Activated CD8-positive, alpha-beta T cell treated with anti-CD3 and anti-CD28 coated beads for 36 hours (primary cell): ENCODE data around the gene STK4. TPM values are rescaled to one million over a fixed set of nuclear protein-coding genes. Genes with fewer than 3 reads are reported as not detected.

Source experiments
- ATAC-seq: fragments of 200-7000 bp; cut with Tn5 transposase; one replicate; pipeline ENCODE4 v1.10.0; 2021; ENCODE audit warnings: mild to moderate bottlenecking, moderate library complexity
- CTCF ChIA-PET: fragments of 350-600 bp; sonication (Branson Sonifier 250); formaldehyde crosslinking; loops from one replicate; lab custom pipeline; 2021; ENCODE audit warnings: antibody characterized with exemption; lab: Charles Lee
- POLR2A ChIA-PET: fragments of 350-600 bp; sonication (Branson Sonifier 250); formaldehyde crosslinking; loops from one replicate; lab custom pipeline; 2021; ENCODE audit warnings: antibody characterized with exemption; lab: Charles Lee
- DNase-seq: peaks from one replicate; pipeline ENCODE4 v3.0.0-alpha.2; 2020
- H3K27ac Mint-ChIP-seq: one replicate; pipeline ENCODE4 v1.8.0; 2021; ENCODE audit warnings: mild to moderate bottlenecking, mixed read lengths
- H3K27me3 Mint-ChIP-seq: one replicate; pipeline ENCODE4 v1.8.0; 2021; ENCODE audit warnings: mixed read lengths
- H3K36me3 Mint-ChIP-seq: one replicate; pipeline ENCODE4 v1.8.0; 2021; ENCODE audit warnings: low read depth, mixed read lengths
- H3K4me1 Mint-ChIP-seq: one replicate; pipeline ENCODE4 v1.8.0; 2021; ENCODE audit warnings: low read depth, mixed read lengths
- H3K4me3 Mint-ChIP-seq: one replicate; pipeline ENCODE4 v1.8.0; 2021; ENCODE audit warnings: mild to moderate bottlenecking, moderate library complexity, mixed read lengths
- H3K9me3 Mint-ChIP-seq: one replicate; pipeline ENCODE4 v1.8.0; 2021; ENCODE audit warnings: mixed read lengths
- CTCF ChIP-seq: fragments of 200-600 bp; IDR thresholded peaks from one replicate; pipeline ENCODE4 v1.8.0; 2022; ENCODE audit warnings: antibody characterized with exemption, mild to moderate bottlenecking
- intact Hi-C: fragments of 100-400 bp; cut with micrococcal nuclease; formaldehyde crosslinking; loops from one replicate; pipeline ENCODE4 v1.10.0; 2022
- total RNA-seq, 2 experiments: library from RNA; stranded (reverse); gene quantifications; one replicate each; pipeline ENCODE4 v1.2.3, GENCODE V29; 2021

STK4 gene
- total RNA-seq, 2 experiments from 2014 or later: 154 to 165 TPM

GRCh38 chr20:45038745-45039474 is 72.6 kb downstream of the STK4 start:
- H3K27me3 Mint-ChIP-seq: no peaks in the 10 kb centered on the region
- H3K4me3 Mint-ChIP-seq: no peak overlapping the region
- ChIA-PET CTCF (interaction anchor here (0.9 to 3.5 kb wide), 7 partner anchors 10 to 59 kb away, joined by 3 to 20 read pairs (median 5); no protein-coding TSS in a partner anchor), POLR2A (interaction anchor here (0.9 to 1.5 kb wide), 3 partner anchors 48 to 58 kb away, joined by 3 to 4 read pairs (median 3); no protein-coding TSS in a partner anchor)
- TF ChIP-seq CTCF: no peak
- H3K27ac Mint-ChIP-seq: peak overlapping the region; percentile 88
- H3K4me1 Mint-ChIP-seq: peaks cover 88% of the 10 kb centered on the region
- intact Hi-C loops: no loop called here
- peaks cover 68% of the 10 kb centered on the region for H3K36me3 Mint-ChIP-seq
- DNase-seq (no peak), ATAC-seq (no peak)
- no peaks in the 10 kb centered on the region for H3K9me3 Mint-ChIP-seq

GRCh38 chr20:45039475-45039820 is 73.1 kb downstream of the STK4 start:
- Mint-ChIP-seq H3K4me1 (peaks cover 88% of the 10 kb centered on the region), H3K9me3 (no peaks in the 10 kb centered on the region), H3K27me3 (no peaks in the 10 kb centered on the region), H3K36me3 (peaks cover 71% of the 10 kb centered on the region), H3K4me3 (no peak overlapping the region), H3K27ac (peak overlapping the region; percentile 88)
- intact Hi-C loops: no loop called here
- ATAC-seq (no peak), DNase-seq (no peak)
- POLR2A ChIA-PET: interaction anchor here (0.9 to 1.5 kb wide), 2 partner anchors 57 to 58 kb away, joined by 3 to 4 read pairs; no protein-coding TSS in a partner anchor
- no peak for TF ChIP-seq CTCF
- CTCF ChIA-PET: interaction anchor here (0.9 to 3.5 kb wide), 6 partner anchors 11 to 58 kb away, joined by 3 to 20 read pairs (median 5); no protein-coding TSS in a partner anchor

- Mint-ChIP-seq H3K36me3 (peaks cover 61% of the 10 kb centered on the region), H3K27ac (peak overlapping the region; percentile 88), H3K9me3 (no peaks in the 10 kb centered on the region), H3K4me1 (peaks cover 77% of the 10 kb centered on the region), H3K4me3 (no peak overlapping the region), H3K27me3 (no peaks in the 10 kb centered on the region)
- intact Hi-C loops: loop anchor here (5.0 kb wide), 1 partner anchor 56 kb away; no protein-coding TSS in a partner anchor
- DNase-seq (no peak), ATAC-seq (peak; percentile 54)
- ChIA-PET POLR2A (interaction anchor here (0.6 kb wide), 1 partner anchor 13 kb away, joined by 3 read pairs; no protein-coding TSS in a partner anchor), CTCF (interaction anchor here (0.6 to 6.4 kb wide), 8 partner anchors 11 to 250 kb away, joined by 3 to 137 read pairs (median 18); no protein-coding TSS in a partner anchor)
- no peak for TF ChIP-seq CTCF
Measured at GRCh38 chr20:45041464-45042337, 75.4 kb downstream of the STK4 start.

- no peak for ATAC-seq
- H3K36me3 Mint-ChIP-seq: peaks cover 59% of the 10 kb centered on the region
- intact Hi-C loops: loop anchor here (5.0 kb wide), 1 partner anchor 54 kb away; no protein-coding TSS in a partner anchor
Measured at GRCh38 chr20:45042978-45043377, 76.7 kb downstream of the STK4 start.

More at GRCh38 chr20:45042978-45043377, 76.7 kb downstream of the STK4 start:
- no peak for TF ChIP-seq CTCF
- Mint-ChIP-seq H3K9me3 (no peaks in the 10 kb centered on the region), H3K4me3 (no peak overlapping the region), H3K4me1 (peaks cover 76% of the 10 kb centered on the region), H3K27me3 (no peaks in the 10 kb centered on the region), H3K27ac (peak overlapping the region; percentile 97)
- POLR2A ChIA-PET: interaction anchor here (1.2 to 1.9 kb wide), 4 partner anchors 32 to 68 kb away, joined by 3 to 7 read pairs (median 4); no protein-coding TSS in a partner anchor
- no peak for DNase-seq
- CTCF ChIA-PET: interaction anchor here (1.2 to 6.4 kb wide), 20 partner anchors 8 to 249 kb away, joined by 3 to 137 read pairs (median 13); no protein-coding TSS in a partner anchor
